Gastrocnemius medialis (tissue), 4 donors: ENCODE data around the gene NLRP9.

Experiments used
- POLR2A ChIP-seq, 2 donors: fragments of 450-650 bp; IDR thresholded peaks; one replicate each; pipeline ENCODE4 v1.6.1; 2017; ENCODE audit warnings: antibody characterized with exemption in 2 of 2, mild to moderate bottlenecking in 2 of 2, moderate library complexity in 2 of 2
- TF ChIP-seq, protein P1 (sequence below), 5 experiments: fragments of 450-650 bp in 3 of 5; fragments of 200-600 bp in 2 of 5; sonication (generic) in 2 of 5; IDR thresholded peaks in 4 of 5; conservative IDR thresholded peaks in 1 of 5; 1 replicate in 4 of 5; 2 replicates in 1 of 5; pipeline ENCODE4 v1.5.1; 2016 to 2019; ENCODE audit warnings: antibody characterized with exemption in 5 of 5, mild to moderate bottlenecking in 3 of 5, moderate library complexity in 3 of 5

DNA sequence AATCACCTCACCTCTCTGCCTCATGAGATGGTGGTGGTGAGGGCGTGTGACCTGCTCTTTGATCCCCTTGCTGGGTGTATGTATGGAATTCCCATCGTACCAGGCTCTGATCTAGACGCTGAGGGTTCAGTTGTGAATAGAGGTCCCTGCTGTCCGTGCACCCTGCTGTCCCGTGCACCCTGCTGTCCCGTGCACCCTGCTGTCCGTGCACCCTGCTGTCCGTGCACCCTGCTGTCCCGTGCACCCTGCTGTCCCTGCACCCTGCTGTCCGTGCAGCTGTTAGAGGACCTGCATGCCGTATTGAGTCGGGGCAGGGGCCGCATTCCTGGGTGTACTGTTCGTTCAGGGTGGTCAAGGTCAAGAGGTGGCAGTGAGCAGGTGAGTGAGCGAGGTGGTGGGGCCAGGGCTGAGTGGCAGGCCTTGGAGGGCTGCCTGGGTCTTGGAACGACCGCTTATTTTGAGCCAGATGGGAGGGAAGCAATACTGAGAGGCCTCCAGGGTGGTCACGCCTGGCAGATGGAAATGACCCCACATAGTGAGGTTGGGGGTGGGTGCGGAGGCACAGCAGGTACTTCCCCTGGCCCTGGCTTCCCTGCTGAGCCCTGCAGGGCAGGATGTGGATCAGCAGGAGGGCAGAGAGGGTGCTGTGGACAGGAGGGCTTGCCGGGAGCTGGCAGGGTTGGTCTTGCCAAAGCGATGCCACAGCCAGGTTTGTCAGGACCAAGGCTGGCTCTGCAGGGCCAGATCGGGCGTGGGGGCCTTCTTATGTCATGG lies 67.7 kb downstream of the NLRP9 start:
- TF ChIP-seq, protein P1, sequence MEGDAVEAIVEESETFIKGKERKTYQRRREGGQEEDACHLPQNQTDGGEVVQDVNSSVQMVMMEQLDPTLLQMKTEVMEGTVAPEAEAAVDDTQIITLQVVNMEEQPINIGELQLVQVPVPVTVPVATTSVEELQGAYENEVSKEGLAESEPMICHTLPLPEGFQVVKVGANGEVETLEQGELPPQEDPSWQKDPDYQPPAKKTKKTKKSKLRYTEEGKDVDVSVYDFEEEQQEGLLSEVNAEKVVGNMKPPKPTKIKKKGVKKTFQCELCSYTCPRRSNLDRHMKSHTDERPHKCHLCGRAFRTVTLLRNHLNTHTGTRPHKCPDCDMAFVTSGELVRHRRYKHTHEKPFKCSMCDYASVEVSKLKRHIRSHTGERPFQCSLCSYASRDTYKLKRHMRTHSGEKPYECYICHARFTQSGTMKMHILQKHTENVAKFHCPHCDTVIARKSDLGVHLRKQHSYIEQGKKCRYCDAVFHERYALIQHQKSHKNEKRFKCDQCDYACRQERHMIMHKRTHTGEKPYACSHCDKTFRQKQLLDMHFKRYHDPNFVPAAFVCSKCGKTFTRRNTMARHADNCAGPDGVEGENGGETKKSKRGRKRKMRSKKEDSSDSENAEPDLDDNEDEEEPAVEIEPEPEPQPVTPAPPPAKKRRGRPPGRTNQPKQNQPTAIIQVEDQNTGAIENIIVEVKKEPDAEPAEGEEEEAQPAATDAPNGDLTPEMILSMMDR (IDR thresholded peaks at IDR 0.05 in 4 of 5, conservative IDR thresholded peaks at IDR 0.05 in 1 of 5) = no peak
- no peak for TF ChIP-seq POLR2A (IDR thresholded peaks at IDR 0.05)
